NCI-H128 (cell line): ENCODE results near the gene HEXIM1.
"Not testable (repeated sequence)": the region's sequence is repeated elsewhere in the genome, so short reads cannot be mapped to it uniquely, and the experiment has no call there.

Experiments used
- DNase-seq: peaks from one replicate; lab custom pipeline; 2025; ENCODE audit not compliant: unreplicated experiment; lab: John Stamatoyannopoulos, UW

HEXIM1 gene

GRCh38 chr17:45112559-45113423, 35.5 kb upstream of the HEXIM1 start:
- DNase-seq, result no peak

GRCh38 chr17:45113424-45113754, 34.9 kb upstream of the HEXIM1 start:
- no peak for DNase-seq

GRCh38 chr17:45114117-45114932, 34.0 kb upstream of the HEXIM1 start:
- no peak for DNase-seq

- no peak for DNase-seq
Measured at GRCh38 chr17:45115015-45115625, 33.2 kb upstream of the HEXIM1 start.

- no peak for DNase-seq
Measured at GRCh38 chr17:45115871-45116270, 32.4 kb upstream of the HEXIM1 start.

GRCh38 chr17:45116434-45117016, 31.8 kb upstream of the HEXIM1 start:
- no peak for DNase-seq

GRCh38 chr17:45117334-45117733, 30.9 kb upstream of the HEXIM1 start:
- DNase-seq, result no peak

GRCh38 chr17:45117848-45118646, 30.2 kb upstream of the HEXIM1 start:
- no peak for DNase-seq

- no peak for DNase-seq
Measured at GRCh38 chr17:45118691-45119090, 29.6 kb upstream of the HEXIM1 start.

GRCh38 chr17:45119964-45120363, 28.3 kb upstream of the HEXIM1 start:
- no peak for DNase-seq

GRCh38 chr17:45120558-45120957, 27.7 kb upstream of the HEXIM1 start:
- no peak for DNase-seq

GRCh38 chr17:45121055-45121454, 27.2 kb upstream of the HEXIM1 start:
- DNase-seq, result no peak

- DNase-seq, result no peak
Measured at GRCh38 chr17:45123076-45123770, 25.1 kb upstream of the HEXIM1 start.

GRCh38 chr17:45123930-45124796, 24.1 kb upstream of the HEXIM1 start:
- DNase-seq, result no peak

GRCh38 chr17:45124797-45125122, 23.5 kb upstream of the HEXIM1 start:
- DNase-seq, result not testable (repeated sequence)

- DNase-seq, result no peak
Measured at GRCh38 chr17:45125509-45125908, 22.8 kb upstream of the HEXIM1 start.

GRCh38 chr17:45127207-45127547, 21.1 kb upstream of the HEXIM1 start:
- no peak for DNase-seq

- DNase-seq, result no peak
Measured at GRCh38 chr17:45127548-45128300, 20.6 kb upstream of the HEXIM1 start.

- no peak for DNase-seq
Measured at GRCh38 chr17:45128331-45128730, 19.9 kb upstream of the HEXIM1 start.
